RWPE1 (cell line): ENCODE data around the gene OGDH.

Experiments used
- CTCF ChIA-PET: fragments of 350-600 bp; sonication (Branson Sonifier 250); formaldehyde crosslinking; extraction: SDS; loops from one replicate; lab custom pipeline; 2021; lab: Yijun Ruan, JAX
- POLR2A ChIA-PET: fragments of 400-600 bp; formaldehyde crosslinking; extraction: SDS; loops from one replicate; lab custom pipeline; 2020; ENCODE audit warnings: antibody characterized with exemption; ENCODE audit not compliant: low non-redundant PET; lab: Yijun Ruan, JAX
- DNase-seq: peaks from one replicate; pipeline ENCODE4 v3.0.0; 2012; ENCODE audit warnings: low spot score
- H3K27ac ChIP-seq: fragments of 450-650 bp; 2 replicates; pipeline ENCODE4 v1.5.1; 2017
- TF ChIP-seq, protein P1 (sequence below): fragments of 450-650 bp; conservative IDR thresholded peaks from 2 replicates; pipeline ENCODE4 v1.5.1; 2017; ENCODE audit warnings: low read depth, mild to moderate bottlenecking

The OGDH gene

DNA sequence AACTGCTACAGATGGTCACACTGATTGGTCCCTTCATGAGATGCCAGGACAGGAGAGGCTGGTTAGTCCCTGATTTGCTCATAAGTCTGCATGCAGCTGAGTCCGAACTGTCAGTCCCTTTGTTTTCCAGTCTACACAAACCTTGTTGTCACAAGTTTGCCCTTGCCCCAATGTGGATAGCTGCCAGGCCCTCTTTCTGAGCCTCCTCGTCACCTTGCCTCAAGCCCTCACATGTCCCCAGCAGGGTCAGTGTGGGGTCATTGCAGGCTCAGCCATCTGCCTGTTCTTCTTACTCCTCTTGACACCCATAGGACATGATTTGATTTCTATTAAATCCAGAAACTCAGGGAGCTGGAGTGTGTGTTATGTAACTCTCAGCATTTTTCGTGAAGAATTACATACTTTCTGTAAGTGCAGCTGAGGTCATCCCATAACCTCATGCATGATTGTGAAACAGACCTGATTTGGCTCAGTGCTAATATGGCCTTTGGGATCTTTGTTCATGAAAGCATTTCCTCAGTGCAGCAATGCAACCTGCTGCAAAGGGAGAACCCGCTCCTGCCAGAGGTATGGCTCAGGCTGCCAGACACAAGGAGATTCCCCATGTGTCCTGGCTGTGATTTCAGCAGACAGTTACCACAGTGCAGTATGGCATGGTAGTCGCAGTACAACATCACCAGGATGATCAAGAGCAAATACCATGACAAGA lies 72.2 kb downstream of the OGDH start:
- DNase-seq = peak; percentile 65
- ChIA-PET CTCF (interaction anchor here (0.6 kb wide), 2 partner anchors 39 to 458 kb away, joined by 3 to 4 read pairs; no protein-coding TSS in a partner anchor), POLR2A (no interaction called here)
- TF ChIP-seq, protein P1, sequence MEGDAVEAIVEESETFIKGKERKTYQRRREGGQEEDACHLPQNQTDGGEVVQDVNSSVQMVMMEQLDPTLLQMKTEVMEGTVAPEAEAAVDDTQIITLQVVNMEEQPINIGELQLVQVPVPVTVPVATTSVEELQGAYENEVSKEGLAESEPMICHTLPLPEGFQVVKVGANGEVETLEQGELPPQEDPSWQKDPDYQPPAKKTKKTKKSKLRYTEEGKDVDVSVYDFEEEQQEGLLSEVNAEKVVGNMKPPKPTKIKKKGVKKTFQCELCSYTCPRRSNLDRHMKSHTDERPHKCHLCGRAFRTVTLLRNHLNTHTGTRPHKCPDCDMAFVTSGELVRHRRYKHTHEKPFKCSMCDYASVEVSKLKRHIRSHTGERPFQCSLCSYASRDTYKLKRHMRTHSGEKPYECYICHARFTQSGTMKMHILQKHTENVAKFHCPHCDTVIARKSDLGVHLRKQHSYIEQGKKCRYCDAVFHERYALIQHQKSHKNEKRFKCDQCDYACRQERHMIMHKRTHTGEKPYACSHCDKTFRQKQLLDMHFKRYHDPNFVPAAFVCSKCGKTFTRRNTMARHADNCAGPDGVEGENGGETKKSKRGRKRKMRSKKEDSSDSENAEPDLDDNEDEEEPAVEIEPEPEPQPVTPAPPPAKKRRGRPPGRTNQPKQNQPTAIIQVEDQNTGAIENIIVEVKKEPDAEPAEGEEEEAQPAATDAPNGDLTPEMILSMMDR = no peak
- H3K27ac ChIP-seq = peak overlapping the region; percentile 93

GRCh38 chr7:44681645-44682044 lies 75.2 kb downstream of the OGDH start:
- ChIA-PET CTCF (no interaction called here), POLR2A (no interaction called here)
- TF ChIP-seq, protein P1 = no peak
- H3K27ac ChIP-seq = no peak overlapping the region
- DNase-seq = no peak

DNA sequence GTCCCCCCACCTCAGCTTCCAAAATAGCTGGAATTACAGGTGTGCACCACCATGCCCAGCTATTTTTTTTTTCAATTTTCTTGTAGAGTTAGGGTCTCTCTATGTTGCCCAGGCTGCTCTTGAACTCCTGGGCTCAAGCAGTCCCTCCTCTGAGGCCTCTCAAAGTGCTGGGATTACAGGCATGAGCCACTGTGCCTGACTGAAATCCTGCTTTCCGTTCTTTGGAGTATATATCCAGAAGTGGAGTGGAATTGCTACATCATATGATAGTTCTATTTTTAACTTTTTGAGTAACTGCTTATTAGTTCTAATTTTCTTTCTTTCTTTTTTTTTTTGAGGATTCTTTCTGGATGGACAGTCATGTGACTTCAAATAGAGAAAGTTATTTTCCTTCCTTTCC lies 79.3 kb downstream of the OGDH start:
- ChIA-PET CTCF (no interaction called here), POLR2A (no interaction called here)
- TF ChIP-seq, protein P1 = no peak
- no peak for DNase-seq
- no peak overlapping the region for H3K27ac ChIP-seq

DNA sequence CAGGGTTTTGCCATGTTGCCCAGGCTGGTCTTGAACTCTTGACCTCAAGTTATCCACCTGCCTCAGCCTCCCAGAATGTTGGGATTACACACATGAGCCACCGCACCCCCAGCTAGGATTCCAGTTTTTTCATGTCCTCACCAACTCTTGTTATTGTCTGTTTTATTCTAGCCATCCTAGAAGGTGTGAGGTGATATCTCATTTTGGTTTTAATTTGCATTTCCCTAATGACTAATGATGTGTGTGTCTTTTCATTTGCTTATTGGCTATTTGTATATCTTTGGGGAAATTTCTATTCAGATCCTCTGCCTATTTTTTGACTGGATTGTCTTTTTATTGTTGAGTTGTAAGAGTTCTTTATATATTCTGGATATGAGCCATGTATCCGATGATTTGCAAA lies 83.0 kb downstream of the OGDH start:
- ChIA-PET POLR2A (interaction anchor here (0.6 kb wide), 1 partner anchor 107 kb away, joined by 3 read pairs; the partner anchor contains the start of gene TMED4), CTCF (no interaction called here)
- TF ChIP-seq, protein P1 = no peak
- H3K27ac ChIP-seq = no peak overlapping the region
- DNase-seq = no peak

- POLR2A ChIA-PET = no interaction called here
- TF ChIP-seq, protein P1 = no peak
- no peak for DNase-seq
- peak overlapping the region; percentile 15 for H3K27ac ChIP-seq
- CTCF ChIA-PET = no interaction called here
Observed at GRCh38 chr7:44693641-44694313, 87.3 kb downstream of the OGDH start.

DNA sequence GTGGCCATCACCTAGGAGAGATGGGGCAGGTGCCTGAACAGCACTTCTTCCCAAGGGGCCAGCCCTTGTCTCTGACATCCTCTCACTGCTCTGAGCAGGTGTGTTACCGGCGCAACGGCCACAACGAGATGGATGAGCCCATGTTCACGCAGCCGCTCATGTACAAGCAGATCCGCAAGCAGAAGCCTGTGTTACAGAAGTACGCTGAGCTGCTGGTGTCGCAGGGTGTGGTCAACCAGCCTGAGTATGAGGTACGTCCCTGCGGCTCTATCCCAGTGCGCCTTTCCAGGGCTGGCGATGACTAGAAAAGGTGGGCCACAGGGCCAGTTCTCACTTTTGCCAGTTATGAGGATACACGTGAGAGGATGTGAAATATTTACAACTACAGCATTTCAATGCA lies 87.9 kb downstream of the OGDH start:
- DNase-seq = no peak
- peak overlapping the region; percentile 15; the same call in 1 of the 2 replicates for H3K27ac ChIP-seq
- ChIA-PET POLR2A (no interaction called here), CTCF (no interaction called here)
- TF ChIP-seq, protein P1 = no peak
